Trophoblast cell (in vitro differentiated cells and primary cell): ENCODE results near the gene SREK1.

Experiments used
- DNase-seq, 2 donors: peaks; one replicate each; pipeline ENCODE4 v3.0.0-alpha.2; 2016
- H2AFZ ChIP-seq: 2 replicates; pipeline ENCODE4 v1.6.1; 2013; ENCODE audit warnings: low read length, moderate library complexity, mild to moderate bottlenecking; ENCODE audit not compliant: insufficient read depth, poor library complexity
- H2AK5ac ChIP-seq: 2 replicates; pipeline ENCODE4 v1.6.1; 2013; ENCODE audit warnings: mild to moderate bottlenecking, low read length
- H2BK120ac ChIP-seq: 2 replicates; pipeline ENCODE4 v1.6.1; 2013; ENCODE audit warnings: low read length, mild to moderate bottlenecking, moderate library complexity; ENCODE audit not compliant: insufficient read depth, poor library complexity
- H2BK12ac ChIP-seq: 2 replicates; pipeline ENCODE4 v1.6.1; 2013; ENCODE audit warnings: mild to moderate bottlenecking, low read length, moderate library complexity
- H2BK5ac ChIP-seq: 2 replicates; pipeline ENCODE4 v1.6.1; 2013; ENCODE audit warnings: low read length, low read depth, moderate library complexity, mild to moderate bottlenecking; ENCODE audit not compliant: poor library complexity
- H3K14ac ChIP-seq: 2 replicates; pipeline ENCODE4 v1.6.1; 2013; ENCODE audit warnings: mild to moderate bottlenecking, low read length
- H3K18ac ChIP-seq: 2 replicates; pipeline ENCODE4 v1.6.1; 2013; ENCODE audit warnings: mild to moderate bottlenecking, low read length
- H3K23ac ChIP-seq: 2 replicates; pipeline ENCODE4 v1.6.1; 2013; ENCODE audit warnings: low read length
- H3K27ac ChIP-seq: 2 replicates; pipeline ENCODE4 v1.5.1; 2013; ENCODE audit warnings: low read depth, mild to moderate bottlenecking, inconsistent platforms, low read length, moderate library complexity
- H3K27me3 ChIP-seq: 2 replicates; pipeline ENCODE4 v1.6.1; 2013; ENCODE audit warnings: inconsistent platforms, mild to moderate bottlenecking, low read length, moderate library complexity; ENCODE audit not compliant: insufficient read depth
- H3K36me3 ChIP-seq, 2 experiments: 1 replicate in 1 of 2; 2 replicates in 1 of 2; pipeline ENCODE4 v1.6.1; 2013; ENCODE audit warnings: low read length in 2 of 2, mild to moderate bottlenecking in 2 of 2, moderate library complexity in 1 of 2; ENCODE audit not compliant: insufficient read depth in 2 of 2, control insufficient read depth in 1 of 2
- H3K4ac ChIP-seq: 2 replicates; pipeline ENCODE4 v1.6.1; 2013; ENCODE audit warnings: low read depth, mild to moderate bottlenecking, low read length, moderate library complexity
- H3K4me1 ChIP-seq, 2 experiments: 1 replicate in 1 of 2; 2 replicates in 1 of 2; pipeline ENCODE4 v1.6.1; 2013; ENCODE audit warnings: low read length in 2 of 2, mild to moderate bottlenecking in 2 of 2, moderate library complexity in 1 of 2; ENCODE audit not compliant: insufficient read depth in 2 of 2, control insufficient read depth in 1 of 2
- H3K4me2 ChIP-seq: 2 replicates; pipeline ENCODE4 v1.6.1; 2013; ENCODE audit warnings: inconsistent platforms, mild to moderate bottlenecking, low read length, moderate library complexity
- H3K4me3 ChIP-seq: 2 replicates; pipeline ENCODE4 v1.5.1; 2013; ENCODE audit warnings: mild to moderate bottlenecking, low read depth, low read length, inconsistent platforms
- H3K79me1 ChIP-seq: one replicate; pipeline ENCODE4 v1.6.1; 2013; ENCODE audit warnings: low read length
- H3K79me2 ChIP-seq: 2 replicates; pipeline ENCODE4 v1.6.1; 2013; ENCODE audit warnings: low read length, mild to moderate bottlenecking; ENCODE audit not compliant: control insufficient read depth, insufficient read depth, poor library complexity
- H3K9ac ChIP-seq: 2 replicates; pipeline ENCODE4 v1.6.1; 2013; ENCODE audit warnings: mild to moderate bottlenecking, low read length
- H3K9me3 ChIP-seq: 2 replicates; pipeline ENCODE4 v1.6.1; 2013; ENCODE audit warnings: low read depth, mild to moderate bottlenecking, control low read depth, inconsistent platforms, low read length; ENCODE audit not compliant: insufficient read depth
- H4K12ac ChIP-seq: 2 replicates; pipeline ENCODE4 v1.6.1; 2013; ENCODE audit warnings: low read depth, mild to moderate bottlenecking, low read length, moderate library complexity
- H4K8ac ChIP-seq: 2 replicates; pipeline ENCODE4 v1.6.1; 2013; ENCODE audit warnings: low read depth, mild to moderate bottlenecking, low read length, moderate library complexity
- H4K91ac ChIP-seq: one replicate; pipeline ENCODE4 v1.6.1; 2013; ENCODE audit warnings: low read depth, mild to moderate bottlenecking, low read length, moderate library complexity
- WGBS: extraction: QIAGEN DNeasy Blood & Tissue Kit; methylation state at CpG from one replicate; pipeline ENCODE4 v1.1.7; 2013; ENCODE audit warnings: missing lambda C conversion rate; ENCODE audit not compliant: insufficient read length, insufficient coverage; ENCODE audit errors: extremely low coverage; 5-methylcytosine and 5-hydroxymethylcytosine counted together

SREK1 gene

GRCh38 chr5:66179297-66180051, 35.4 kb downstream of the SREK1 start:
- H4K91ac ChIP-seq: no peak overlapping the region
- H2AFZ ChIP-seq: no peak overlapping the region
- H2BK12ac ChIP-seq: no peak overlapping the region
- H3K27ac ChIP-seq: no peak overlapping the region
- H3K4ac ChIP-seq: no peak overlapping the region
- no peak overlapping the region for H3K14ac ChIP-seq
- H2BK120ac ChIP-seq: no peak overlapping the region
- H3K4me2 ChIP-seq: no peak overlapping the region
- H4K8ac ChIP-seq: no peak overlapping the region
- H3K4me1 ChIP-seq: no peaks in the 10 kb centered on the region
- no peak overlapping the region for H4K12ac ChIP-seq
- DNase-seq: no peak
- no peaks in the 10 kb centered on the region for H3K79me2 ChIP-seq
- H3K27me3 ChIP-seq: no peaks in the 10 kb centered on the region
- H2BK5ac ChIP-seq: no peak overlapping the region
- WGBS: no CpG with 5 or more reads among the region's 1 CpG
- no peak overlapping the region for H3K9ac ChIP-seq
- H3K4me3 ChIP-seq: no peak overlapping the region
- no peak overlapping the region for H3K18ac ChIP-seq
- no peaks in the 10 kb centered on the region for H3K79me1 ChIP-seq
- peaks cover 0 to 5% of the 10 kb centered on the region in 2 experiments for H3K36me3 ChIP-seq
- H3K9me3 ChIP-seq: no peaks in the 10 kb centered on the region
- no peak overlapping the region for H2AK5ac ChIP-seq
- no peak overlapping the region for H3K23ac ChIP-seq

- Histone ChIP-seq H2AK5ac (no peak overlapping the region), H2BK120ac (no peak overlapping the region), H3K23ac (no peak overlapping the region), H3K14ac (no peak overlapping the region), H2AFZ (no peak overlapping the region), H3K4me2 (no peak overlapping the region), H3K27ac (no peak overlapping the region), H4K91ac (no peak overlapping the region), H4K12ac (no peak overlapping the region), H4K8ac (no peak overlapping the region), H3K79me1 (no peaks in the 10 kb centered on the region), H3K4ac (no peak overlapping the region), H3K9ac (no peak overlapping the region), H3K36me3 (peaks cover 0 to 5% of the 10 kb centered on the region in 2 experiments), H2BK12ac (no peak overlapping the region), H2BK5ac (no peak overlapping the region), H3K9me3 (no peaks in the 10 kb centered on the region), H3K4me3 (no peak overlapping the region), H3K27me3 (no peaks in the 10 kb centered on the region), H3K18ac (no peak overlapping the region), H3K4me1 (no peaks in the 10 kb centered on the region), H3K79me2 (no peaks in the 10 kb centered on the region)
- WGBS: no CpG with 5 or more reads among the region's 3 CpGs
- DNase-seq: no peak
These were observed 36.4 kb downstream of the SREK1 start for GRCh38 chr5:66180282-66181155.

GRCh38 chr5:66186108-66186507, 42.0 kb downstream of the SREK1 start:
- no peak overlapping the region for H2BK12ac ChIP-seq
- no peak overlapping the region for H3K18ac ChIP-seq
- H3K79me2 ChIP-seq: no peaks in the 10 kb centered on the region
- H3K4ac ChIP-seq: no peak overlapping the region
- no peaks in the 10 kb centered on the region for H3K79me1 ChIP-seq
- no peak overlapping the region for H4K8ac ChIP-seq
- no peak for DNase-seq
- H3K9me3 ChIP-seq: no peaks in the 10 kb centered on the region
- no peak overlapping the region for H3K14ac ChIP-seq
- H2BK5ac ChIP-seq: no peak overlapping the region
- no peak overlapping the region for H2AK5ac ChIP-seq
- H3K36me3 ChIP-seq: no peaks in the 10 kb centered on the region
- H3K4me1 ChIP-seq: no peaks in the 10 kb centered on the region
- H3K9ac ChIP-seq: no peak overlapping the region
- no peak overlapping the region for H2BK120ac ChIP-seq
- no peak overlapping the region for H3K4me3 ChIP-seq
- H3K23ac ChIP-seq: no peak overlapping the region
- no peak overlapping the region for H3K4me2 ChIP-seq
- H2AFZ ChIP-seq: no peak overlapping the region
- no peak overlapping the region for H3K27ac ChIP-seq
- no peaks in the 10 kb centered on the region for H3K27me3 ChIP-seq
- WGBS: no CpG with 5 or more reads among the region's 3 CpGs
- no peak overlapping the region for H4K91ac ChIP-seq
- no peak overlapping the region for H4K12ac ChIP-seq

- Histone ChIP-seq H4K12ac (no peak overlapping the region), H2BK5ac (no peak overlapping the region), H4K8ac (no peak overlapping the region), H3K27me3 (no peaks in the 10 kb centered on the region), H2AK5ac (no peak overlapping the region), H3K4ac (no peak overlapping the region), H3K18ac (no peak overlapping the region), H3K23ac (no peak overlapping the region), H3K9ac (no peak overlapping the region), H2BK120ac (no peak overlapping the region), H3K79me1 (no peaks in the 10 kb centered on the region), H3K9me3 (no peaks in the 10 kb centered on the region), H3K27ac (no peak overlapping the region), H2BK12ac (no peak overlapping the region), H2AFZ (no peak overlapping the region), H4K91ac (no peak overlapping the region), H3K4me1 (no peaks in the 10 kb centered on the region), H3K36me3 (no peaks in the 10 kb centered on the region), H3K4me2 (no peak overlapping the region), H3K14ac (no peak overlapping the region), H3K79me2 (no peaks in the 10 kb centered on the region), H3K4me3 (no peak overlapping the region)
- DNase-seq: no peak
These were observed 49.3 kb downstream of the SREK1 start for GRCh38 chr5:66193419-66193818.
